BLaER1 treated with 17β-estradiol and CSF1 and Interleukin-3, amounts not matched to agents 10 nM and 100 nM (cell line): ENCODE measurements around the gene CCL2.

Experiments used
- H3K27ac ChIP-seq, 11 experiments: shearing (Covaris generic); formaldehyde crosslinking; 2 replicates each; pipeline ENCODE4 v1.8.1; 2022
- H3K27me3 ChIP-seq, 11 experiments: shearing (Covaris generic); formaldehyde crosslinking; 2 replicates each; pipeline ENCODE4 v1.8.1; 2022
- H3K36me3 ChIP-seq, 11 experiments: shearing (Covaris generic); formaldehyde crosslinking; 2 replicates each; pipeline ENCODE4 v1.8.1; 2022
- H3K4me1 ChIP-seq, 10 experiments: shearing (Covaris generic); formaldehyde crosslinking; 2 replicates each; pipeline ENCODE4 v1.8.1; 2022
- H3K4me2 ChIP-seq, 11 experiments: shearing (Covaris generic); formaldehyde crosslinking; 2 replicates each; pipeline ENCODE4 v1.8.1; 2022
- H3K4me3 ChIP-seq, 10 experiments: shearing (Covaris generic); formaldehyde crosslinking; 2 replicates each; pipeline ENCODE4 v1.8.1; 2022
- H3K9ac ChIP-seq, 11 experiments: shearing (Covaris generic); formaldehyde crosslinking; 2 replicates each; pipeline ENCODE4 v1.8.1; 2022
- H3K9me3 ChIP-seq, 11 experiments: shearing (Covaris generic); formaldehyde crosslinking; replicated peaks in 1 of 11; 2 replicates each; pipeline ENCODE4 v1.8.1; 2022
- H4K20me1 ChIP-seq, 11 experiments: shearing (Covaris generic); formaldehyde crosslinking; 2 replicates each; pipeline ENCODE4 v1.8.1; 2022
- Cebpa-rat ChIP-seq, 11 experiments: shearing (Covaris generic); IDR thresholded peaks; 2 replicates each; pipeline ENCODE4 v1.8.1; 2022

The CCL2 gene

GRCh38 chr17:34290586-34290985, 35.5 kb downstream of the CCL2 start:
- Histone ChIP-seq H3K4me1 (peaks cover 0 to 6% (median 0%) of the 10 kb centered on the region in 10 experiments; a peak in 2 of 20 replicates), H3K36me3 (no peaks in the 10 kb centered on the region), H3K4me3 (no peak overlapping the region), H4K20me1 (no peaks in the 10 kb centered on the region), H3K9ac (no peak overlapping the region), H3K4me2 (no peak overlapping the region), H3K27ac (no peak overlapping the region), H3K9me3 (no peaks in the 10 kb centered on the region), H3K27me3 (no peaks in the 10 kb centered on the region)
- no peak for TF ChIP-seq Cebpa-rat (IDR thresholded peaks at IDR 0.05)

GRCh38 chr17:34291721-34292348, 36.8 kb downstream of the CCL2 start:
- Histone ChIP-seq H3K4me2 (no peak overlapping the region), H3K9me3 (no peaks in the 10 kb centered on the region), H3K4me3 (no peak overlapping the region), H3K36me3 (no peaks in the 10 kb centered on the region), H3K27me3 (no peaks in the 10 kb centered on the region), H3K4me1 (no peaks in the 10 kb centered on the region), H4K20me1 (no peaks in the 10 kb centered on the region), H3K27ac (no peak overlapping the region), H3K9ac (no peak overlapping the region)
- no peak for TF ChIP-seq Cebpa-rat (IDR thresholded peaks at IDR 0.05)

- no peak for TF ChIP-seq Cebpa-rat (IDR thresholded peaks at IDR 0.05)
Observed at GRCh38 chr17:34299027-34299426, 43.9 kb downstream of the CCL2 start.

GRCh38 chr17:34299956-34300577, 45.0 kb downstream of the CCL2 start:
- no peak for TF ChIP-seq Cebpa-rat (IDR thresholded peaks at IDR 0.05)
- H4K20me1 ChIP-seq: no peaks in the 10 kb centered on the region
- no peaks in the 10 kb centered on the region; a peak in 1 of 22 replicates for H3K9me3 ChIP-seq
- peak overlapping the region in 2 of 11 experiments; percentile 11 to 26; a peak in 3 of 22 replicates for H3K27ac ChIP-seq
- peaks cover 4 to 68% (median 16%) of the 10 kb centered on the region in 10 experiments; a peak in 15 of 20 replicates for H3K4me1 ChIP-seq
- H3K9ac ChIP-seq: no peak overlapping the region
- H3K4me3 ChIP-seq: no peak overlapping the region
- H3K36me3 ChIP-seq: no peaks in the 10 kb centered on the region
- H3K27me3 ChIP-seq: no peaks in the 10 kb centered on the region
- peak overlapping the region in 6 of 11 experiments; percentile 30 to 83 (median 48); a peak in 12 of 22 replicates for H3K4me2 ChIP-seq

More at GRCh38 chr17:34299027-34299426, 43.9 kb downstream of the CCL2 start:
- H3K27ac ChIP-seq: no peak overlapping the region
- no peaks in the 10 kb centered on the region for H3K27me3 ChIP-seq
- H3K4me2 ChIP-seq: peak overlapping the region in 4 of 11 experiments; percentile 33 to 83 (median 72); a peak in 8 of 22 replicates
- no peaks in the 10 kb centered on the region for H4K20me1 ChIP-seq
- H3K4me1 ChIP-seq: peaks cover 4 to 57% (median 13%) of the 10 kb centered on the region in 10 experiments; a peak in 15 of 20 replicates
- no peak overlapping the region for H3K9ac ChIP-seq
- H3K9me3 ChIP-seq: no peaks in the 10 kb centered on the region; a peak in 1 of 22 replicates
- no peak overlapping the region for H3K4me3 ChIP-seq
- H3K36me3 ChIP-seq: no peaks in the 10 kb centered on the region

DNA sequence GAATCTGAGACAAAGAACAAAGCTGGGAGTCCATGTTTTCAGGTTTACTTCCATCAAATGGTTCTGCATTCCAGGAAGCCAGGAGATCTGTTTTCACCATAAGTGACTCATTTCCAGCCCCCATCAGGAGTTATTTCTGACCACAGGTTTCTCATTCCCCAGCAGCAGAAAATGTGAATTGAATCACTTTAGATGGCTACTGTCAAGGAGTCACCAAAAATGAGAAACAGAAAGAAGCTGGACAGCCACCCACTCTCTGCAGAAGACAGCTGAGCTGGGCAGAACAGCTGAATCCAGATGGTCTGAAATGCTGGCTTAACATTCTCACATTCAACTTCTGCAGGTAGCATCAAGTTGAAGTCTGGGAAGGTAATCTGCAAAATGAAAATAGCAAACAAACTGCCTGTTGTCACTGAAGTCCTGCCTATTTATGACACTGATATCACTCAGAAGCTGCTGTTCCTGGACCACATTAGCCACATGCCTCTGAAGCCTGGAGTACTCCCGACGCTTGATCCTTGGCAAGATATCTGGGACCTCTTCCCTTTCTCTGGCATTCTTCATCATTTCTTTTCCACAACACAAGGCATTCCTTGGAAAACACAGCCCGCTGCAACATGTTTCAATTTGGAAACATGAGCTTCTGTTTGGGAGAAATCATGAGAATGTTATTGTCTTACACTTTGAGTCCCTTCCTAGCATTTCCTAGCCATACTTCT, 45.7 kb downstream of the CCL2 start:
- no peak for TF ChIP-seq Cebpa-rat (IDR thresholded peaks at IDR 0.05)
- no peak overlapping the region for H3K9ac ChIP-seq
- H3K4me1 ChIP-seq: peaks cover 4 to 75% (median 16%) of the 10 kb centered on the region in 10 experiments; a peak in 15 of 20 replicates
- H3K9me3 ChIP-seq: no peaks in the 10 kb centered on the region; a peak in 1 of 22 replicates
- no peaks in the 10 kb centered on the region for H3K36me3 ChIP-seq
- H4K20me1 ChIP-seq: no peaks in the 10 kb centered on the region
- H3K4me3 ChIP-seq: no peak overlapping the region
- peak overlapping the region in 2 of 11 experiments; percentile 11 to 26; a peak in 3 of 22 replicates for H3K27ac ChIP-seq
- H3K4me2 ChIP-seq: peak overlapping the region in 5 of 11 experiments; percentile 8 to 83 (median 63); a peak in 9 of 22 replicates
- no peaks in the 10 kb centered on the region for H3K27me3 ChIP-seq

- Histone ChIP-seq H3K27ac (peak overlapping the region in 2 of 11 experiments; percentile 19 to 26; a peak in 1 of 22 replicates), H4K20me1 (no peaks in the 10 kb centered on the region), H3K4me2 (peak overlapping the region in 4 of 11 experiments; percentile 27 to 83 (median 72); a peak in 7 of 22 replicates), H3K4me3 (no peak overlapping the region), H3K27me3 (no peaks in the 10 kb centered on the region), H3K9ac (no peak overlapping the region), H3K9me3 (no peaks in the 10 kb centered on the region; a peak in 1 of 22 replicates), H3K4me1 (peaks cover 6 to 87% (median 24%) of the 10 kb centered on the region in 10 experiments; a peak in 17 of 20 replicates), H3K36me3 (no peaks in the 10 kb centered on the region)
- no peak for TF ChIP-seq Cebpa-rat (IDR thresholded peaks at IDR 0.05)
Observed at GRCh38 chr17:34301986-34302385, 46.9 kb downstream of the CCL2 start.

GRCh38 chr17:34302636-34303035, 47.6 kb downstream of the CCL2 start:
- no peak overlapping the region for H3K27ac ChIP-seq
- peaks cover 9 to 93% (median 30%) of the 10 kb centered on the region in 10 experiments; a peak in 17 of 20 replicates for H3K4me1 ChIP-seq
- H3K27me3 ChIP-seq: no peaks in the 10 kb centered on the region
- no peak for TF ChIP-seq Cebpa-rat (IDR thresholded peaks at IDR 0.05)
- peak overlapping the region in 4 of 11 experiments; percentile 27 to 83 (median 72); a peak in 7 of 22 replicates for H3K4me2 ChIP-seq
- no peaks in the 10 kb centered on the region; a peak in 1 of 22 replicates for H3K9me3 ChIP-seq
- H4K20me1 ChIP-seq: no peaks in the 10 kb centered on the region
- H3K4me3 ChIP-seq: no peak overlapping the region
- H3K9ac ChIP-seq: no peak overlapping the region
- no peaks in the 10 kb centered on the region for H3K36me3 ChIP-seq

- Histone ChIP-seq H3K4me3 (no peak overlapping the region), H3K9me3 (no peaks in the 10 kb centered on the region; a peak in 1 of 22 replicates), H3K4me1 (peaks cover 9 to 100% (median 40%) of the 10 kb centered on the region in 10 experiments; a peak in 17 of 20 replicates), H3K4me2 (peak overlapping the region in 3 of 11 experiments; percentile 70 to 83 (median 81); a peak in 3 of 22 replicates), H3K27me3 (no peaks in the 10 kb centered on the region), H3K9ac (no peak overlapping the region), H3K27ac (no peak overlapping the region), H3K36me3 (no peaks in the 10 kb centered on the region), H4K20me1 (no peaks in the 10 kb centered on the region)
- no peak for TF ChIP-seq Cebpa-rat (IDR thresholded peaks at IDR 0.05)
Observed at GRCh38 chr17:34303606-34304005, 48.5 kb downstream of the CCL2 start.

DNA sequence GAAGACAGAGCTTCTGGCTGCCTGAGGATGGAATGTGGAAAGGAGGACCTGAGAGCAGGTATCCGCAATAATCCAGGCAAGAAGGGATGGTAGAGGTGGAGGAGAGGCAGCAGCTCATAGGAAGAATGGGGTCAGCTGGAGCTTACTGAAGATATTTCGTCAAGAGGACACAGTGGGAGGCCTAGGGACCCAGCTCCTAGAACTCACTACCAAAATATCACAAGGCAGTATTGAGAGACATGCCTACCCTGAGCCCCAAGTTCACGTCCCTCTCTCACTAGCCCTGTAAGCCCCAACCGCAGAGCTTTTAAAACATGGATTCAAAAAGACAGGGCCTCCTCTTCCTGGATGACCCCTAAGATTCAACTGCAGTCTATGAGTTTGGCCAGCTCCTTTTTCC, 50.0 kb downstream of the CCL2 start:
- Histone ChIP-seq H3K9me3 (no peaks in the 10 kb centered on the region), H3K4me2 (peak overlapping the region in 3 of 11 experiments; percentile 77 to 83 (median 81); a peak in 5 of 22 replicates), H3K9ac (no peak overlapping the region), H3K27me3 (no peaks in the 10 kb centered on the region), H3K36me3 (no peaks in the 10 kb centered on the region), H4K20me1 (no peaks in the 10 kb centered on the region), H3K4me3 (no peak overlapping the region), H3K4me1 (peaks cover 1 to 100% (median 37%) of the 10 kb centered on the region in 10 experiments; a peak in 16 of 20 replicates), H3K27ac (peak overlapping the region in 5 of 11 experiments; percentile 6 to 75 (median 22); a peak in 5 of 22 replicates)
- TF ChIP-seq Cebpa-rat (IDR thresholded peaks at IDR 0.05): no peak
